ENCODE data around the gene PPARG. TPM values are rescaled to one million over a fixed set of nuclear protein-coding genes. Genes with fewer than 3 reads are reported as not detected.

The PPARG gene
- total RNA-seq, 2 donors from 2014 or later: 1.4 to 1.9 TPM

GRCh38 chr3:12427551-12427950, 138.7 kb downstream of the PPARG start:
- Mint-ChIP-seq H3K27ac (no peak overlapping the region), H3K4me1 (ENCODE audit: low read depth) (peaks cover 23% of the 10 kb centered on the region), H3K27me3 (ENCODE audit: low read depth) (peaks cover 38% of the 10 kb centered on the region), H3K4me3 (no peak overlapping the region), H3K36me3 (ENCODE audit: insufficient read depth in 2 of 2) (no peaks in the 10 kb centered on the region), H3K9me3 (no peaks in the 10 kb centered on the region)
- DNase-seq: no peak
- ATAC-seq (replicated peaks in 1 of 2): no peak

GRCh38 chr3:12428126-12428525, 139.3 kb downstream of the PPARG start:
- Mint-ChIP-seq H3K27ac (no peak overlapping the region), H3K27me3 (ENCODE audit: low read depth) (peaks cover 38% of the 10 kb centered on the region), H3K36me3 (ENCODE audit: insufficient read depth in 2 of 2) (no peaks in the 10 kb centered on the region), H3K4me1 (ENCODE audit: low read depth) (peaks cover 23% of the 10 kb centered on the region), H3K9me3 (no peaks in the 10 kb centered on the region), H3K4me3 (no peak overlapping the region)
- DNase-seq: no peak
- no peak for ATAC-seq (replicated peaks in 1 of 2)

GRCh38 chr3:12430086-12430485, 141.2 kb downstream of the PPARG start:
- Mint-ChIP-seq H3K4me3 (no peak overlapping the region), H3K9me3 (no peaks in the 10 kb centered on the region), H3K36me3 (ENCODE audit: insufficient read depth in 2 of 2) (no peaks in the 10 kb centered on the region), H3K27me3 (ENCODE audit: low read depth) (peaks cover 36% of the 10 kb centered on the region), H3K4me1 (ENCODE audit: low read depth) (peaks cover 10% of the 10 kb centered on the region), H3K27ac (no peak overlapping the region)
- no peak for ATAC-seq (replicated peaks in 1 of 2)
- DNase-seq: no peak

- ATAC-seq (replicated peaks in 1 of 2) (no peak), DNase-seq (no peak)
- no peak overlapping the region for H3K4me3 Mint-ChIP-seq
- peaks cover 6% of the 10 kb centered on the region for H3K4me1 Mint-ChIP-seq (ENCODE audit: low read depth)
- no peaks in the 10 kb centered on the region for H3K9me3 Mint-ChIP-seq
- H3K27me3 Mint-ChIP-seq (ENCODE audit: low read depth): peaks cover 35% of the 10 kb centered on the region
- no peak overlapping the region for H3K27ac Mint-ChIP-seq
- no peaks in the 10 kb centered on the region for H3K36me3 Mint-ChIP-seq (ENCODE audit: insufficient read depth in 2 of 2)
These were observed 145.0 kb downstream of the PPARG start for GRCh38 chr3:12433823-12434222.

- Mint-ChIP-seq H3K27ac (no peak overlapping the region), H3K4me1 (ENCODE audit: low read depth) (no peaks in the 10 kb centered on the region), H3K36me3 (ENCODE audit: insufficient read depth in 2 of 2) (no peaks in the 10 kb centered on the region), H3K4me3 (no peak overlapping the region), H3K27me3 (ENCODE audit: low read depth) (peaks cover 21% of the 10 kb centered on the region), H3K9me3 (no peaks in the 10 kb centered on the region)
- ATAC-seq (replicated peaks in 1 of 2): no peak
- no peak for DNase-seq
These were observed 147.8 kb downstream of the PPARG start for GRCh38 chr3:12436514-12437220.

DNA sequence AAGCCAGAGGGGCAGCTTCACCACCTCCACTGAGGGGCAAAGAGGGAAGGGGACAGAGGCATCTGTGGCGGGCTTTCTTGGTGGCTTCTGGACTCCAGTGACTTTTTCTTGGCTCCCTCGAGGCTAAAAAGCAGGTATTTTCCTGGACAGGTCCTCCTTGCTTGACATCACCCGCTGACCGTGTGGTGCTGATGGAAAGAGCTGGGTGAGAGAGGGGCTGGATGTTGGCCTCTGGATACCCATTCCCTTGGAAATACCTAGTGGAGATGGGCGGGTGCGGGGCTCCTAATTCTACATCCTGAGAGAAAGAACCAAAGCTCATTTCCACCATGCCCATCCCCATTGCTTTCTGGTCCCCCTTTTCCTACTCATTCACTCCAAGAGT, 148.3 kb downstream of the PPARG start:
- ATAC-seq (replicated peaks in 1 of 2): no peak
- Mint-ChIP-seq H3K27ac (no peak overlapping the region), H3K36me3 (ENCODE audit: insufficient read depth in 2 of 2) (no peaks in the 10 kb centered on the region), H3K4me3 (no peak overlapping the region), H3K4me1 (ENCODE audit: low read depth) (no peaks in the 10 kb centered on the region), H3K27me3 (ENCODE audit: low read depth) (peaks cover 21% of the 10 kb centered on the region), H3K9me3 (no peaks in the 10 kb centered on the region)
- no peak for DNase-seq

DNA sequence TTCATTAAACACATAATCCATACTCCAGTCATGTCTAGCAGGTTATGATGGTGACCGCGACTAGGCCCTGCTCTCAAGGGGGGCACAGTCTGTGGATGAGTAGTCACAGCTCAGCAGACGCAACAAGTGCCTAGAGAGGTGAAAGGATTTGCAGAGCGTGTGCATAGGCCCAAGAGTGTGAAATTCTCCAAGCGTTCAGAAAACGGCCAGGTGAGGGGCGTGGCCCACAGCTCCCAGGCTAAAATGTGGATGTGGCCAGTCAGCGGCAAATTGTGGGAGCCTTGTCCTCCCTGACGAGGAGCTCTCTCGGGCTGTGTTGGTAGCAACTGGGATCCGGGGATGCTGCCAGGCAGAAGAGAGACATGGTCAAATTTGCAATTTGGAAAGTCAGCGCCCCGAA, 149.0 kb downstream of the PPARG start:
- H3K4me1 Mint-ChIP-seq (ENCODE audit: low read depth): no peaks in the 10 kb centered on the region
- no peak for DNase-seq
- no peaks in the 10 kb centered on the region for H3K9me3 Mint-ChIP-seq
- no peak overlapping the region for H3K27ac Mint-ChIP-seq
- no peaks in the 10 kb centered on the region for H3K36me3 Mint-ChIP-seq (ENCODE audit: insufficient read depth in 2 of 2)
- no peak for ATAC-seq (replicated peaks in 1 of 2)
- peaks cover 24% of the 10 kb centered on the region for H3K27me3 Mint-ChIP-seq (ENCODE audit: low read depth)
- H3K4me3 Mint-ChIP-seq: no peak overlapping the region

- Mint-ChIP-seq H3K4me3 (no peak overlapping the region), H3K27ac (no peak overlapping the region)
- ATAC-seq (replicated peaks in 1 of 2): no peak
These were observed 149.4 kb downstream of the PPARG start for GRCh38 chr3:12438318-12438717.

DNA sequence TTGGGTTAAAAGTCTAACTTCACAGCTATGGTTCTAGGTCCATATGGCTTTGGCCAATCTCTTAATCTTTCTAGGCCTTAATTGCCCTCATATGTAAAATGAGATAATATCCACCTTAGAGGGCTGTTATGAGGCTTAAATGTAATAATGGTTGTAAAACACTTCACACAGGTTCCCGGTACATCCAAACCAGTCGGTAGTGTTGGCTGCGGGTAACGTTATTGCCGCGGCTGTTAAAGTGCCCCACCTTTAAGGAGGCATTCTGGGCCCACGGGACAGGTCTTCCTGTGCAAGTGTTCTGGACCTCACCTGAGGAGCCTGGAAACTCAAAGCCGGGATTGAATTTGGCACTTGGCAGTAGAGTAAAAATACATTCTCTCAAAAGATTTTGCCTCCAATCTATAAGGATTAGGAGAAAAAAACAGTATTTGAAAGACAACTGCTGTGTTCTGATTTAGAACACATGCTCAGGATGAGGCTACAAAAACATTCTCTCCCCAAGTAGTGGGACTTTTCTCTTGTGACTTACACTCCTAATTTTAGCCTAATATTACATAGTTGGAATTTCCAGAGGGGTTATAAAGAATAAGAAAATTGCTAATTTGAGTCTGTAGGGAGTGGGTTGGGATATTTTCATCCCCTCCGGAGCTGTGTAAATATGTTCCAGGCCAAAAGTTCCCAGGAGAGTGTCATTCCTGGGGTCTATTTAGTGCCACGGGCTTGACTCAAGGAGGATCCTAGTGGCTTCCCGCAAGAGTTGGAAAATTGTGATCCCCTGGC, 150.5 kb downstream of the PPARG start:
- Mint-ChIP-seq H3K27ac (no peak overlapping the region), H3K27me3 (ENCODE audit: low read depth) (peaks cover 35% of the 10 kb centered on the region), H3K4me1 (ENCODE audit: low read depth) (no peaks in the 10 kb centered on the region), H3K36me3 (ENCODE audit: insufficient read depth in 2 of 2) (no peaks in the 10 kb centered on the region), H3K9me3 (no peaks in the 10 kb centered on the region), H3K4me3 (no peak overlapping the region)
- ATAC-seq (replicated peaks in 1 of 2) (no peak), DNase-seq (no peak)

More at GRCh38 chr3:12438318-12438717, 149.4 kb downstream of the PPARG start:
- no peaks in the 10 kb centered on the region for H3K9me3 Mint-ChIP-seq
- no peaks in the 10 kb centered on the region for H3K36me3 Mint-ChIP-seq (ENCODE audit: insufficient read depth in 2 of 2)
- peaks cover 29% of the 10 kb centered on the region for H3K27me3 Mint-ChIP-seq (ENCODE audit: low read depth)
- DNase-seq: no peak
- no peaks in the 10 kb centered on the region for H3K4me1 Mint-ChIP-seq (ENCODE audit: low read depth)

DNA sequence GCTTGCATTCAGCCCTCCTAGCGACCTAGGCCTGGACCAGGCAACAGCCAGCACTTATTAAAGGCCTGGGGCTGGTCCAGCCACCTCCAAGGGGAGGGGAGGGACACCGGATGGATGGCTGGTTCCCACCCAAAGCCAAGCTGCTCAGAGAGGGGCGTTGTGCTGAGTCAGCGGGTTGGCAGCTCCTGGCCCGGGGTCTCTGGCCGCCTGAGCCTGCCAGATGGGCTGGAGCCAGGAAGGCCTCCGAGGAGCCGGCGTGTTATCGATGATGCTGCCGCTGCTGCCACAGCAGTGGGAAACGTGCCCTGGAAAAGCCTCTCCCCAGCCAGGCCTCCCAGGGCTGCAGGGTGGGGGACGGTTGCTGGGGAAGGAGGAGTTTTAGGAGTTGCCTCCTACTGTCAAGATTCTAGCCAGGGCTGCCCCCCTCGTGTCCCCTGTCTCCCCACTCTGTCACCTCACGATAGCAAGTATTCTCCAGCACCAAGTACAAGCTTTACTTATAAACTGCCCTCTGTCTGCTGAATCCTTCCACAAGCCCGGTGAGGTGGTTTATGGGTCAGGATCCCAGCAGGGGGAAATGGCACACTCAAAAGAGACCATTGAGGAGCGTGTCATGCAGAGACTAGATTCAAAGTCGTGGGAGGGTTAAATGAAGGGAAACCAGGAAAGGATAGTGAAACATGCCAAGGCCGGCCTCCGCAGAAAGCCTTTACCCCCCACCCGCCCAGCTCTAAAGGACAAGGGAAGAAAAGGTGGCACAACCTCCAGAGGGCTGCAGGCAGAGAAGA, 152.3 kb downstream of the PPARG start:
- H3K27me3 Mint-ChIP-seq (ENCODE audit: low read depth): peaks cover 39% of the 10 kb centered on the region
- DNase-seq: no peak
- H3K4me3 Mint-ChIP-seq: no peak overlapping the region
- H3K27ac Mint-ChIP-seq: no peak overlapping the region
- H3K9me3 Mint-ChIP-seq: no peaks in the 10 kb centered on the region
- H3K4me1 Mint-ChIP-seq (ENCODE audit: low read depth): no peaks in the 10 kb centered on the region
- no peak for ATAC-seq (replicated peaks in 1 of 2)
- no peaks in the 10 kb centered on the region for H3K36me3 Mint-ChIP-seq (ENCODE audit: insufficient read depth in 2 of 2)

GRCh38 chr3:12442654-12443501, 154.0 kb downstream of the PPARG start:
- no peak overlapping the region for H3K4me3 Mint-ChIP-seq
- H3K36me3 Mint-ChIP-seq (ENCODE audit: insufficient read depth in 2 of 2): no peaks in the 10 kb centered on the region
- ATAC-seq (replicated peaks in 1 of 2): no peak
- DNase-seq: no peak
- H3K27ac Mint-ChIP-seq: no peak overlapping the region
- no peaks in the 10 kb centered on the region for H3K4me1 Mint-ChIP-seq (ENCODE audit: low read depth)
- H3K9me3 Mint-ChIP-seq: no peaks in the 10 kb centered on the region
- peaks cover 29% of the 10 kb centered on the region for H3K27me3 Mint-ChIP-seq (ENCODE audit: low read depth)

DNA sequence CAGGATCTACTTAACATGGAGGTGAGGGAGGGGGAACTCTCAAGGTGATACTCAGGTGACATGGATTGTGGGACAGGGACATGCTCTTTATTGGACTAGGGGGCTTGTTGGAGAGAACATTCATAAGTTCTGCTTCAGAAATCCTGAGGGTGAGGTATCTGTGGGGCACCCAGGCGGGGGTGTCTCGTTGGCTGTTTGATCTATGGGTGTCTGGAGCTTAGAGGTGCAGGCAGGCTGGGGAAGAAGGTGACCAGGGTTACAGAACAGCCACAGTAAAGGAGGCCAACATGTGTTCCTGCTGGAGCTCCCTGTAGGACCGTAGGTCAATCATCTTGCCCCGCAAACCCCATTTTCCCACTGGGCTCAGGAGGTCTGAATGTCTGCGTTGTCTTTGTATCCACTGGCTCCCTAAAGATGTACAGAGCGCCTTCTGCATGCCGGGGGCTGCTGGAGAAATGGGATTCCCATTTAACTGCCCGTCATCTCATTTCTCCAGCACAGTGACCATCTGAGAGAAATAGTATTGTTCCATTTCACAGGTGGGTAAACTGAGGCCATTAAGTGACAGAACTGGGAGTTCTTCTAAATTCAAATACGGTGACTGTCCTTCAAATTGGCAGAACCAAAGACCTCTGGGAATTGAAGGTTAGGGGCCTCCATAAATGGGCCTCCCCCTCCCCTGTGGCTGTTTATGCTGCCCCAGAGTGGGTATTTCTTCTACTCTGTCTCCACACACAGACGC, 155.1 kb downstream of the PPARG start:
- H3K36me3 Mint-ChIP-seq (ENCODE audit: insufficient read depth in 2 of 2): no peaks in the 10 kb centered on the region
- DNase-seq (no peak), ATAC-seq (replicated peaks in 1 of 2) (no peak)
- H3K27me3 Mint-ChIP-seq (ENCODE audit: low read depth): peaks cover 29% of the 10 kb centered on the region
- no peaks in the 10 kb centered on the region for H3K4me1 Mint-ChIP-seq (ENCODE audit: low read depth)
- H3K27ac Mint-ChIP-seq: no peak overlapping the region
- no peak overlapping the region for H3K4me3 Mint-ChIP-seq
- no peaks in the 10 kb centered on the region for H3K9me3 Mint-ChIP-seq
